GM15510 (cell line): ENCODE measurements around the gene PSORS1C2.
A peak's percentile ranks its signal among the peaks of the same experiment; 100 is the strongest.

Source experiments
- POLR2A ChIP-seq: IDR thresholded peaks from 3 replicates; pipeline ENCODE4 v1.6.1; 2011; ENCODE audit warnings: borderline replicate concordance; ENCODE audit not compliant: insufficient read length; ENCODE audit errors: extremely low read depth

Gene PSORS1C2

DNA sequence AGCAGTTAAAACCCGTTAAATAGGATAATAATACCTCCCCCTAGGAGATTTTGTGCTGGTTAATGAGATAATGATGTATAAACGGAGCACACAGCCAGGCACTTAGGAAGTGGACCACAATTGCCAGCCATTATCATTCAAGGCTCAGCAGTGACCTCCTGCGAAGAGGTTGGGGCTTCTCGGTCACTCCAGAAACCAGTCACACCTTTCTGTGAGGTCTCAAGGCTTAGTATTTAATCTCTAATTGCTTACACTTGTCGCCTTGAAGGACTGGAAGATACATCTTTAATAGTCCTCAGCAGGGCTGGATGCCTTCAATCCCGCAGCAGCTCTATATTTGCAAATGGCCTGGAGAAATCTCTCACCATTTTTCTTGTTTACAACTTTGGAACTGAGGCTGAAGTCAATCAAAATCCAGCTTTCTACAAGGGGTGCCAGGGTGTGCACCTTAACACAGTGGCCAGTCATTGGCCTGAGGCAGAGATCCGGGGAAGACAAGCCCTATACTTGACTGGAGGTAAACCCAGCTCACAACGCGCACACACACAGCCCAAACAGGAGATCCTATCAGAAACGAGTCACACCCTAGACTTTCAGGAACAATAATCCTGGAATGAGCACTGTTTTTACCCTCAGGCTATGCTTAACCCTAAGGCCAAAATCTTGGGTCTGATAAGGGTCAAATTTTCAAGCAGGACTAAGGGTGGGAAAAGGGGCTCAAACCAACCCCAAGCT, 30.4 kb upstream of the PSORS1C2 start:
- TF ChIP-seq POLR2A, result no peak

DNA sequence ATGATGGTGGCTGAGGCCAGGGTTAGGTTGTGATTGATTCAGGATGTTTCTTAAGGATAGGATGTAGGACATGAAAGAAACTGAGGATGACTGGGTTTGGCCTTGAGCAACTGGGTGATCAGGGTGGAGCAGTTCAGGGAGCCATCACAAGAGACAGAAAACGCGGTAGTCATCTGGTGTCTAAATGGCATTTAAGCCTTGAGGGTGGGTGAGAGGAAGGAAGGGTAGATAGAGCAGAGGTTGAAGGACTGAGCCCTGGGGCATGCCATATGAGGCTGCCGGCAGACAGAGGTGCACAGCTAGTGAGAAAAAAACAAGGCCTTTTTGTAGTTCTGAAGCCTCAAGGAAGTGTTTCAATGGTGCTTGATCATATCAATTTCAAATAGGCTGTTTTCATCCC, 29.7 kb upstream of the PSORS1C2 start:
- TF ChIP-seq POLR2A, result no peak

DNA sequence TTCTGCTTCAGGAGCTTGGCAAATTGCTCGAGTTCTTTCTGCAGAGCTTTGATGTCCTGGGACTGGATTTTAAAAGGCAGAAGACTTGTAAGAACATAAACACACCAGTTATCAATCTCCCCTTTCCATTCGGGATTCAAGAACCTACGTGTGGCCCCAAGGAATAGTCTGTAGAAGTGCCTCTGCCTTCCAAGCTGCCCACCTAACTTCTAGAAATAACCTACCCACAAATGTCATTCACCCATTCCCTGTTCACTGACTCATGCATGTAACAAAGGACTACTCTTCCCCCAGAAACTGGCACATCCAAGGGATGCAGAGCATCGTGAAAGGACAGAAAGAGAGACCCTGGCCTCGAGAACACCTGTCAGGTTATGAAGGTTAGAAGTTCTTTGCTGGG, 27.1 kb upstream of the PSORS1C2 start:
- TF ChIP-seq POLR2A, result no peak

DNA sequence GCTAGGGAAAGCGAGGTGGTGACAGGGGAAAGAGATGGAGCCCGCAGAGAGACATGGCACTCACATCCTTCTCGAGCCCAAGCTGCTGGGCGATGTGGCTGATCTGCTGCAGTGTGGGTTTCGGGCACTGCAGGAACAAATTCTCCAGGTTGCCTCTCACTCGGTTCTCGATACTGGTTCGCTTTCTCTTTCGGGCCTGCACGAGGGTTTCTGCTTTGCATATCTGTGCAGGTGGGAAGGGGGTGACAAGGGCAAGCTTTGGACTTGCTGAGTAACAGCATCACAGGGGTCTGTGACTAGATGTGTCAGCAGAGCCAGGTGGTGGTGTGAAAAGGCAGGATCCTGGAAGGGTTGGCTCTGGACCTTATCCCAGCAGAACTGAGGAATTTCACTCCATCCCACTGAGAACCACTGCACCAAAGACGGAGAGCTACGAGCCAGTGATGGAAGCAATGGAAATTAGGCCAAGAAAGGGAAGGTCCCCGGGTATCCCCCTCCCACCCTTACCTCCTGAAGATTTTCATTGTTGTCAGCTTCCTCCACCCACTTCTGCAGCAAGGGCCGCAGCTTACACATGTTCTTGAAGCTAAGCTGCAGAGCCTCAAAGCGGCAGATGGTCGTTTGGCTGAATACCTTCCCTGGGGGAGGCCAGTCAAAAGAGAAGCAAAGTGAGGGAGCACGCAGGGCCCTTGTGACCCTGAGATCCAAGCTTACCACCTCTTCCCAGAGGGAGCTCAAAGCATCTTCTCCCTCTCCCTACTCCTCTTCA, 26.4 kb upstream of the PSORS1C2 start:
- peak; percentile 54 for TF ChIP-seq POLR2A

DNA sequence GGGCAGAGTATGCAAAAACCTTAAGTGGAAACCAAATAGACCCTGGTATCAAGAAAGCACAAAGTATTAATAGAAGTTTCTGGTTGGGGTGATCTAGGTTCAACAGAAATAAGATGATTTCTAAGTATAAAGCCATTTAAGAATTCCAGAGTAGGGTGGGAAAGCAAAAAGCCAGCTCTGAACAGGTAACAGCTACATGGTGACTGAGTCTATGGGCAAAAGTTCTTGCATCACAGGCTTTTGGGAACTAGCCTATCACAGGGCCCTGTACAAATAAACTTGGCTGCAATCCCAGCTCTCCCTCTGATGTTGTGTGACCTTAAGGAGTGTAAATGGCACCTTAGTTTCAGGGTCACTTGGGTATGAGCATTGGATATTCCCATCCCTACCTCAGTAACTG, 25.1 kb upstream of the PSORS1C2 start:
- TF ChIP-seq POLR2A, result no peak

DNA sequence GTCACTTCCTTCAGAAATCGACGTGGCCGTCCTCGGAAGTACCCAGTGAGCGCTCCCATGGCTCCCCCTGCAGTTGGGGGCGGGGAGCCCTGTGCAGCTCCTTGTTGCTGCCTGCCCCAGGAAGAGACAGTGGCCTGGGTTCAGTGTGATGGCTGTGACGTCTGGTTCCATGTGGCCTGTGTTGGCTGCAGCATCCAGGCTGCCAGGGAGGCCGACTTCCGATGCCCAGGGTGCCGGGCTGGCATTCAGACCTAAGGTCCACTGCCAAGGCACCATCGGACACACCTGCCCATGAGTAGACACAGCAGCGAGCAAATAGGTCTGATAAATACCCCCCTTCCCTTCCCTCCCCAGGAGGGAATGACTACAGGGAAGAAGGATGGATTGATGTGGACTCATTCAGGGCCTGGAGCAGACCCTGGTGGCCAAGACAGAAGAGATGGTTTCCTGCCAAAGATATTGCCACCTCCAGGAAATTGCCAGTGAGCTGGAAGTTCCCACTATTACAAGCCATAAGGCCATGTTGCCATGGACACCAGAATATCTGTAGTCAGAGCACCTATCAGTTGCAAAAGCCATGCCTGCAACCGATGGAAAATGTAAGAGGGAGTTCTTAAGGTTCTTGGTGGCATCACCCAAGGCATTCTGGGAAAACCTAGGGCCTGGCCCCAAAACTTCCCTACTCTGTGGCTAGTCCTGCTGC, 23.7 kb upstream of the PSORS1C2 start:
- TF ChIP-seq POLR2A, result no peak

DNA sequence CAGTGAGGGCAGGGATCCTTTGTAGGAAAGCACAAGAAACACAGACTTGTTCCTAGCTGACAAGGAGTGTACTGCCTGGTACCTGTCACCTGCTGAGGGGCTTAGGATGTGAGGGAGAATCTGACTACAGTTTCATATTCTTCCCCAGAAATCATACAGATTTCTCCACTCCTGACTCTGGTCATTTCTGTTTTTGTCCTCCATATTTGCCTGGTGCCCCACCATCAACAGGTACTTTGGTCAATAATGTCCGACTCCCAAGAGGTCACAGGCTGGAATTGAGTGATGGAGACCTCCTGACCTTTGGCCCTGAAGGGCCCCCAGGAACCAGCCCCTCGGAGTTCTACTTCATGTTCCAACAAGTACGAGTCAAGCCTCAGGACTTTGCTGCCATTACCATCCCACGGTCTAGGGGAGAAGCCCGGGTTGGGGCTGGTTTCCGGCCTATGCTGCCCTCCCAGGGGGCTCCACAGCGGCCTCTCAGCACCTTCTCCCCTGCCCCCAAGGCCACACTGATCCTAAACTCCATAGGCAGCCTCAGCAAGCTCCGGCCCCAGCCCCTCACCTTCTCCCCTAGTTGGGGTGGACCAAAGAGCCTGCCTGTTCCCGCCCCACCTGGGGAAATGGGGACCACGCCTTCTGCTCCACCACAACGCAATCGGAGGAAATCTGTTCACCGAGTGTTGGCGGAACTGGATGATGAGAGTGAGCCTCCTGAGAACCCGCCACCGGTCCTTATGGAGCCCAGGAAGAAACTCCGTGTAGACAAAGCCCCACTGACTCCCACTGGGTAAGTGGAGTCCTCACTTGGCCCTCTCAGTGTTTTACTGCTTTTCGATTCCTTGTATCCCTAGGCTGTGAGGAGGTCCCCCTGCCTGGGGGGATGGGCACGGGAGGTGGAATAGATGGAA, 22.6 kb upstream of the PSORS1C2 start:
- no peak for TF ChIP-seq POLR2A

DNA sequence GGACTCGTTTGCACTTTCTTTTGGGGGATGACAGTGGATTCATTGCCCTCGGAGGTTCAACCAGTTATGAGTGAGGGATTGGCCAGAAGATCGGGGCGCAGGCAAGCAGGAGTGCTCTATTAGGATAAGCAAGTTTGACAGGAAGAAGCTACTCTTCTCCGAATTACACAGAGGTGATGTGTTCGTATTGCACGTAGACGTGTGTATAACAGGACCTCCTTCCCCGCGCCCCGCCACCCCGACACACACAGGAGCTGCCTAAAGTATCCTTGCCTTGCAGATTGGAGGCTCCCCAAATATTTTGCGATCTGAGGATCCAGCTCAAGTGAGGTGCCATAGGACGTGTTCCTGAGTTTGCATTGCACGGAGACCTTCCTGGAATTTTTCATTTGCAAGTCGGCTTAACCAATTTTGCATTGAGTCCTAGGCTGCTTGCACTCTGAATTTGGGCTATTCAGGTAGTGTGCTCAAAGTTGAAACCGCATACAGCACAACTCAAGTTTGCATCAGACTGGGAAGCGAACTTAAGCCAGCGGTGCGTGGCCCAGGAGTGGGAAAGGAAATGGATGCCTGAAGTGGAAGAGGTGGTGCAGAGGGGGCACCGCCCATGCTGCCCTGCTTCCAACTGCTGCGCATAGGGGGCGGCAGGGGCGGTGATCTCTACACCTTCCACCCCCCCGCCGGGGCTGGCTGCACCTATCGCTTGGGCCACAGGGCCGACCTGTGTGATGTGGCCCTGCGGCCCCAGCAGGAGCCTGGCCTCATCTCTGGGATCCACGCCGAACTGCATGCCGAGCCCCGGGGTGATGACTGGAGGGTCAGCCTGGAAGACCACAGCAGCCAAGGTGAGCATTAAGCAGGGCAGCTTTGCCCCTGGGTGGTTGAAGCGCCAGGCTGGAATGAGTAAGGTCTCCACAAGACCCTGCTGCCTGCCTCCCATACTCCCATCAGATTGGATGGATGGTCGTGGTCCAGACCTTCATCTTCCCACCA, 20.3 kb upstream of the PSORS1C2 start:
- peak; percentile 38 for TF ChIP-seq POLR2A

DNA sequence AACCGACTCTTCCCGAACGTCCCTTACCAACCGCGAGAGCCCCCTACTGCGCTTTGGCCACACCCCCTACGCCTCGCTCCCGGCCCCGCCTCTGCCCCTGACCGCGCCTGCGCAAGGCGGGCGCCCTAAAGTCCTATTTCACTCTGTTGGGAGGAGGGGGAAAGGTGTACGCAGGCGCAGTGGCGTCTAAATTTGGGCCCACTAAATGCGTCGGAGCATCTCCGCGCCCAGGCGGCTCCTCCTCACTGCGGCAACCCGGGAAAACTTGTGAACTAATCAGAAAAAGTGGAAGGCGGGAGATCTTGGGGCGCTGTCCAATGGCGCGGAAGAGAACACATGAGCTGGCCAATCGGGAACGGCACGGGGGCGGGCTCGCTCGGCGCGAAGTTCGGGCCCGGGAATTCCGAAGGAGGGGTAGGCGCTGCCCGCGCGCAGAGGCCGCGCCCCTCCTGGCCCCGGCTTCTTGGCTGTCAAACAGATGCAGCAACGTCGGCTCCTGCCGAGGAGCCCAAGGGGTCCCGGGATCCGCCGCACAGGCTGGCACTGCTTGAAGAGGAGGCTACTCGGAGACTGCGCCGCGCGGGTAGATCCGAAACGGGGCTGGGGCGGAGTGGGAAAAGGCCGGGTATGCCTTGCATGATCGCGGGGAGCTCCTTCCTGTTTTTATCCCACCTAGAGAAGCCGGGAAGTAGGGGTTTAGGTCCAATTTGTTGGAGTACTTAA, 19.4 kb upstream of the PSORS1C2 start, which contains the start of gene TCF19:
TSS of gene TCF19 (plus strand) at position 450 of the 723 bp plus-strand sequence. CDS start 881 bp downstream, outside the sequence.
- TF ChIP-seq POLR2A, result peak; percentile 47

DNA sequence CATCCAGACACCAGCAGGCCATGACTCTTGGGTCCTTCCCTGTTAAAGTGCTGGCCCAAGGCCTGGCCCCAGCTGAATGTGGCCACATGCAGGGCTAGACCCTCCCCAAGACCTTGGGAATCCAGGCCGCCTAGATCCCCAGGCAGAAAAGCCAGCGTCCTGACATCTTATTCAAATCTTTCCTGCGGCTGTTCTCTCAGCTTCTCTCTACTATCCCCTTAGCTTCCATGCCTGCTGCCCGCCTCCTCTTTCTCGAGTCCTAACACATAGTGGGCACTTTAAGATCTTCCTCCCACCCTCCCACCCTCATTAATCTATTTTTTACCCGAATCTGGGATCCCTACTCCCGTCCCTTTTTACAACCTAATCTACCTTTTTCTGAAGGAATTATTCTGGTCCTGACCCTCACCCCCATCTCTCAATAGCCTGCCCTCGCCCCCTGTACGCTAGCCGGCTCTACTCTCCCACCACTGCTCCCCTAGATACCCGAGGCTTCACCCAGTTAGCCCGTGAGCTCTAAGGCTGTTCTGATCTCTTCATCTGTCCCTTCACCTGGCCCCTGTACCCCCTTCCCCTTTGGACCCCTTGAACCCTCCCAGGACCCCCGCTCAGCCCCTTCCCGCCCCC, 18.8 kb upstream of the PSORS1C2 start, which contains the start of gene CCHCR1:
TSS of gene CCHCR1 (minus strand) at position 290 of the 627 bp plus-strand sequence. CDS start at position 88, 202 bp downstream.
- no peak for TF ChIP-seq POLR2A

DNA sequence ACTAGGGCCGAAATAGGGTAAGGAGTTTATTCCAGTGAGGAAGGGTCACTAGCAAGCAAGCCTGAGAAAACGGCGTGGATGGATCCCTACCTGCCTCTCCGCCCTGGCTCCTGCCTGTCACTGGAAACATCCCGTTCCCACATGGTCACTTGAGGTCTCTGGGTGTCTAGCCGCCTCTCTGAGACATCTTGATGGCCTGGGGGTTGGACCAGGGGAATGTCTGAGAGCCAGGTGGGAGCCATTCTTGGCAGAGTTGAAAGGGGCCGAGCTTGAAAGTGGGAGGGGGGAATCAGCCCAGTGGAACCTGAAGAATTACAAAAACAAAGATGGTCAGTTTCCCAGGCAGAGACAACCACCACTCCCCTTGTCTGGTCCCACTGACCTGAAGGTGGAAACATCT, 17.8 kb upstream of the PSORS1C2 start:
- no peak for TF ChIP-seq POLR2A

DNA sequence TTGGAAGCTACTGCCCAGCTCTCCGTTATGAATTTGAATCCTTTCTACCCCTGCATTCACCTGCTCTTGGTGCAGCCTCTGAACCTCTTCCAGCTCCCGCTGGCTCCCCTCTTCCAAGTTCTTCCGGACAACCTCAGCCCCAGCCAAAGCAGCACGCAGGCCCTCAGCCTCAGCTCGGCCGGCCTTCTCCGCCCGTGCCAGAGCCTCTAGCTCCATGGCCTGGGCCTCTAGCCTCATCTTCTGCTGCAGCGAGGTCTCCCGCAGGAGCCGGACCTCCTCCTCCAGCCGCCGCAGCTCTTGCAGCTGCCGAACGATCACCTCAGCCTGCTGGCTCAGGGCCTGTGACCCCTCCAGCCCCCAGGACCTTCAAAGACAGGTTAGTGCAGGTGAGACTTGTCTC, 15.6 kb upstream of the PSORS1C2 start:
- no peak for TF ChIP-seq POLR2A
